Astrocyte (in vitro differentiated cells and primary cell): ENCODE results near the gene MZT2A.
"Not testable (repeated sequence)": the region's sequence is repeated elsewhere in the genome, so short reads cannot be mapped to it uniquely, and the experiment has no call there.

Experiments
- CTCF ChIP-seq: IDR thresholded peaks from 2 replicates; pipeline ENCODE4 v1.5.1; 2011; ENCODE audit warnings: low read depth, mild to moderate bottlenecking, inconsistent platforms, low read length, moderate library complexity; ENCODE audit not compliant: insufficient read depth
- EZH2 ChIP-seq: IDR thresholded peaks from 2 replicates; pipeline ENCODE4 v1.6.1; 2012; ENCODE audit warnings: mild to moderate bottlenecking, low read length, inconsistent platforms; ENCODE audit not compliant: insufficient read depth

GRCh38 chr2:131451265-131451949, 40.8 kb downstream of the MZT2A start:
- TF ChIP-seq CTCF, EZH2: not testable (repeated sequence)
